A549 (cell line): Measurements from ENCODE around the gene BEX4.

Source experiments
- CHD2 ChIP-seq: fragments of 150-350 bp; IDR thresholded peaks from 2 replicates; pipeline ENCODE4 v1.6.1; 2014; ENCODE audit warnings: low read length; ENCODE audit not compliant: partially characterized antibody
- RAD21 ChIP-seq, 2 experiments: fragments of >200 bp in 1 of 2; sonication (Bioruptor Twin) in 1 of 2; formaldehyde crosslinking in 1 of 2; IDR thresholded peaks in 1 of 2; conservative IDR thresholded peaks in 1 of 2; 2 replicates in 1 of 2; 3 replicates in 1 of 2; pipeline ENCODE4 v1.6.1; 2012 to 2018; ENCODE audit warnings: inconsistent platforms in 1 of 2
- RNF2 ChIP-seq: fragments of 200-600 bp; sonication (generic); IDR thresholded peaks from 2 replicates; pipeline ENCODE4 v1.6.1; 2016; ENCODE audit warnings: low read depth, mild to moderate bottlenecking, antibody characterized with exemption, moderate library complexity, borderline replicate concordance
- SREBF2 ChIP-seq: fragments of 450-650 bp; IDR thresholded peaks from 2 replicates; pipeline ENCODE4 v1.6.1; 2014; ENCODE audit warnings: mild to moderate bottlenecking, moderate library complexity
- USF2 ChIP-seq: fragments of 450-650 bp; IDR thresholded peaks from 2 replicates; pipeline ENCODE4 v1.6.1; 2014; ENCODE audit warnings: antibody characterized with exemption
- ZFP36 ChIP-seq: fragments of 450-650 bp; IDR thresholded peaks from 2 replicates; pipeline ENCODE4 v1.6.1; 2014; ENCODE audit warnings: borderline replicate concordance; ENCODE audit not compliant: partially characterized antibody
- ZSCAN20 ChIP-seq: fragments of 250-450 bp; sonication (Bioruptor Pico); IDR thresholded peaks from 2 replicates; pipeline ENCODE4 v1.8.0; 2022; ENCODE audit warnings: mild to moderate bottlenecking, moderate library complexity
- TF ChIP-seq, protein P1 (sequence below): fragments of >200 bp; sonication (Bioruptor Twin); formaldehyde crosslinking; IDR thresholded peaks from 3 replicates; pipeline ENCODE4 v1.5.1; 2016
- TF ChIP-seq, protein P2 (sequence below): fragments of 200-600 bp; sonication (generic); IDR thresholded peaks from 2 replicates; pipeline ENCODE4 v1.6.1; 2016; ENCODE audit warnings: antibody characterized with exemption, mild to moderate bottlenecking, moderate library complexity
- TF ChIP-seq, protein P3 (sequence below): fragments of 250-450 bp; sonication (Bioruptor Pico); IDR thresholded peaks from 2 replicates; pipeline ENCODE4 v1.5.0; 2020; ENCODE audit warnings: low read depth, mild to moderate bottlenecking, moderate library complexity
- TF ChIP-seq, protein P4 (sequence below): fragments of 250-450 bp; sonication (Bioruptor Pico); IDR thresholded peaks from 2 replicates; pipeline ENCODE4 v1.5.0; 2021; ENCODE audit warnings: mild to moderate bottlenecking, moderate library complexity, borderline replicate concordance

DNA sequence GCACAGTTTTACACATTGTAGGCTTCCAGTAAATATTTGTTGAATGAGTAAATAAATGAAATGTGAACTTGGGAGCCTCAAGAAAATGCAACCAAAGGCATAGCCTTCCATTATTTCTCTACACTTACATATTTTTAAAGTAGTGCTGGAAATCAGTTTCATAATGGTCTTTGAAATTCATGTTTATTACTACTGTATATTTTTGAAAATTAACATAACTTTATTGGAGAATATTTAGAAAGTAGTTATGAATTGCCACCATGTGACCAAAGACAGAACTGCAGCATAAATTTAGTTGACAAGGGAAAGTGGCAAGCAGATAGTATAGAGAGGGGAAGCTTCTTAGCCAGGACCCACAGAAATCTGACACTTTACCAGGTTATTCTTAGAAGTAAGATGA, 33.6 kb downstream of the BEX4 start:
- no peak for TF ChIP-seq SREBF2
- TF ChIP-seq, protein P1, sequence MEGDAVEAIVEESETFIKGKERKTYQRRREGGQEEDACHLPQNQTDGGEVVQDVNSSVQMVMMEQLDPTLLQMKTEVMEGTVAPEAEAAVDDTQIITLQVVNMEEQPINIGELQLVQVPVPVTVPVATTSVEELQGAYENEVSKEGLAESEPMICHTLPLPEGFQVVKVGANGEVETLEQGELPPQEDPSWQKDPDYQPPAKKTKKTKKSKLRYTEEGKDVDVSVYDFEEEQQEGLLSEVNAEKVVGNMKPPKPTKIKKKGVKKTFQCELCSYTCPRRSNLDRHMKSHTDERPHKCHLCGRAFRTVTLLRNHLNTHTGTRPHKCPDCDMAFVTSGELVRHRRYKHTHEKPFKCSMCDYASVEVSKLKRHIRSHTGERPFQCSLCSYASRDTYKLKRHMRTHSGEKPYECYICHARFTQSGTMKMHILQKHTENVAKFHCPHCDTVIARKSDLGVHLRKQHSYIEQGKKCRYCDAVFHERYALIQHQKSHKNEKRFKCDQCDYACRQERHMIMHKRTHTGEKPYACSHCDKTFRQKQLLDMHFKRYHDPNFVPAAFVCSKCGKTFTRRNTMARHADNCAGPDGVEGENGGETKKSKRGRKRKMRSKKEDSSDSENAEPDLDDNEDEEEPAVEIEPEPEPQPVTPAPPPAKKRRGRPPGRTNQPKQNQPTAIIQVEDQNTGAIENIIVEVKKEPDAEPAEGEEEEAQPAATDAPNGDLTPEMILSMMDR, result no peak; the same call in 1 of the 3 replicates
- TF ChIP-seq, protein P2, sequence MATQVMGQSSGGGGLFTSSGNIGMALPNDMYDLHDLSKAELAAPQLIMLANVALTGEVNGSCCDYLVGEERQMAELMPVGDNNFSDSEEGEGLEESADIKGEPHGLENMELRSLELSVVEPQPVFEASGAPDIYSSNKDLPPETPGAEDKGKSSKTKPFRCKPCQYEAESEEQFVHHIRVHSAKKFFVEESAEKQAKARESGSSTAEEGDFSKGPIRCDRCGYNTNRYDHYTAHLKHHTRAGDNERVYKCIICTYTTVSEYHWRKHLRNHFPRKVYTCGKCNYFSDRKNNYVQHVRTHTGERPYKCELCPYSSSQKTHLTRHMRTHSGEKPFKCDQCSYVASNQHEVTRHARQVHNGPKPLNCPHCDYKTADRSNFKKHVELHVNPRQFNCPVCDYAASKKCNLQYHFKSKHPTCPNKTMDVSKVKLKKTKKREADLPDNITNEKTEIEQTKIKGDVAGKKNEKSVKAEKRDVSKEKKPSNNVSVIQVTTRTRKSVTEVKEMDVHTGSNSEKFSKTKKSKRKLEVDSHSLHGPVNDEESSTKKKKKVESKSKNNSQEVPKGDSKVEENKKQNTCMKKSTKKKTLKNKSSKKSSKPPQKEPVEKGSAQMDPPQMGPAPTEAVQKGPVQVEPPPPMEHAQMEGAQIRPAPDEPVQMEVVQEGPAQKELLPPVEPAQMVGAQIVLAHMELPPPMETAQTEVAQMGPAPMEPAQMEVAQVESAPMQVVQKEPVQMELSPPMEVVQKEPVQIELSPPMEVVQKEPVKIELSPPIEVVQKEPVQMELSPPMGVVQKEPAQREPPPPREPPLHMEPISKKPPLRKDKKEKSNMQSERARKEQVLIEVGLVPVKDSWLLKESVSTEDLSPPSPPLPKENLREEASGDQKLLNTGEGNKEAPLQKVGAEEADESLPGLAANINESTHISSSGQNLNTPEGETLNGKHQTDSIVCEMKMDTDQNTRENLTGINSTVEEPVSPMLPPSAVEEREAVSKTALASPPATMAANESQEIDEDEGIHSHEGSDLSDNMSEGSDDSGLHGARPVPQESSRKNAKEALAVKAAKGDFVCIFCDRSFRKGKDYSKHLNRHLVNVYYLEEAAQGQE, result no peak
- TF ChIP-seq USF2, result no peak
- TF ChIP-seq RAD21 (conservative IDR thresholded peaks at IDR 0.05 in 1 of 2, IDR thresholded peaks at IDR 0.05 in 1 of 2), result peak; percentile 38 to 43; a peak in 4 of 5 replicates
- TF ChIP-seq, protein P3, sequence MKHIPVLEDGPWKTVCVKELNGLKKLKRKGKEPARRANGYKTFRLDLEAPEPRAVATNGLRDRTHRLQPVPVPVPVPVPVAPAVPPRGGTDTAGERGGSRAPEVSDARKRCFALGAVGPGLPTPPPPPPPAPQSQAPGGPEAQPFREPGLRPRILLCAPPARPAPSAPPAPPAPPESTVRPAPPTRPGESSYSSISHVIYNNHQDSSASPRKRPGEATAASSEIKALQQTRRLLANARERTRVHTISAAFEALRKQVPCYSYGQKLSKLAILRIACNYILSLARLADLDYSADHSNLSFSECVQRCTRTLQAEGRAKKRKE (CRISPR knock-in tag), result no peak
- no peak for TF ChIP-seq ZFP36
- TF ChIP-seq RNF2, result no peak
- TF ChIP-seq, protein P4, sequence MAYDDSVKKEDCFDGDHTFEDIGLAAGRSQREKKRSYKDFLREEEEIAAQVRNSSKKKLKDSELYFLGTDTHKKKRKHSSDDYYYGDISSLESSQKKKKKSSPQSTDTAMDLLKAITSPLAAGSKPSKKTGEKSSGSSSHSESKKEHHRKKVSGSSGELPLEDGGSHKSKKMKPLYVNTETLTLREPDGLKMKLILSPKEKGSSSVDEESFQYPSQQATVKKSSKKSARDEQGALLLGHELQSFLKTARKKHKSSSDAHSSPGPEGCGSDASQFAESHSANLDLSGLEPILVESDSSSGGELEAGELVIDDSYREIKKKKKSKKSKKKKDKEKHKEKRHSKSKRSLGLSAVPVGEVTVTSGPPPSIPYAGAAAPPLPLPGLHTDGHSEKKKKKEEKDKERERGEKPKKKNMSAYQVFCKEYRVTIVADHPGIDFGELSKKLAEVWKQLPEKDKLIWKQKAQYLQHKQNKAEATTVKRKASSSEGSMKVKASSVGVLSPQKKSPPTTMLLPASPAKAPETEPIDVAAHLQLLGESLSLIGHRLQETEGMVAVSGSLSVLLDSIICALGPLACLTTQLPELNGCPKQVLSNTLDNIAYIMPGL (CRISPR knock-in tag), result no peak
- TF ChIP-seq CHD2, result no peak
- no peak for TF ChIP-seq ZSCAN20 (CRISPR knock-in tag)
